ENCODE results near the gene CYP4A22. TPM values are rescaled to one million over a fixed set of nuclear protein-coding genes. Genes with fewer than 3 reads are reported as not detected.

Gene CYP4A22
- total RNA-seq, 2 donors from 2014 or later = not detected

DNA sequence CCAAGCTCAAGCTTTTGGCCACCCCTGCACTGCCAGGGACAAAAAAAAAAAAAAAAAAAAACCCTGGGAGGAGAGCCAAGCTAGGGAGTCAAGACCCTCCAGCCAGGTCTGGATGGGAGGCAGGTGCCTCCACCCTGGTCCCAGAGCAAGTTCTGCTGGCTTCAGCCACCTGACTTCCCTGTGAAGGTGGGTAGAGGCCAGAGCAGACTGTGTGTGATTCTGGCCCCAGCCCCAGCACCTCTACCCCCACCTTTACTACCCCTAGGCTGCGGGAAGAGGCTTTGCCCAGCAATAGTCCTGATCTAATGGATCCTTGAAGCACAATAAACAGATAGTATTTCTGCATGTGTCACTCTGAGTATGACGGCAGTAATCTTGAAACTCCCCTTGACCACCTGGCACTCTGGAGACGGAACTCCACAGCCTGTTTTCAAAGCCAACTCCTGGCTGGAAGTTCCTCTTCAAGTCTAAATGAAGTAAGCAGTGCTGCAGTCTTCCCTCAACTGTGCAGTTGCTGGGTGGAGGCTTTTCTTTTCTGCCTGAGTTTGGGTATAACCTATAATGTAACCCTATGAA lies 42.8 kb downstream of the CYP4A22 start:
- WGBS = 44% methylated on average over 3 of the region's 3 CpGs
- Histone ChIP-seq H3K27me3 (replicated peaks; ENCODE audit: insufficient read depth) (no peaks in the 10 kb centered on the region), H3K36me3 (no peaks in the 10 kb centered on the region), H3K9me3 (no peaks in the 10 kb centered on the region), H3K4me1 (replicated peaks) (no peaks in the 10 kb centered on the region), H3K4me3 (no peak overlapping the region), H3K27ac (no peak overlapping the region)
- no peak for TF ChIP-seq POLR2AphosphoS5 (IDR thresholded peaks at IDR 0.05)
- no peak for TF ChIP-seq POLR2A (IDR thresholded peaks at IDR 0.05)
- TF ChIP-seq CTCF (IDR thresholded peaks at IDR 0.05) = no peak
- intact Hi-C loops (cut with DNase I) = loop anchor here (10.0 kb wide), 1 partner anchor 145 kb away; no protein-coding TSS in a partner anchor
- no peak for DNase-seq (ENCODE audit: low spot score)

- 62% methylated on average over 3 of the region's 3 CpGs for WGBS
Observed at GRCh38 chr1:47180603-47181094, 43.4 kb downstream of the CYP4A22 start.

DNA sequence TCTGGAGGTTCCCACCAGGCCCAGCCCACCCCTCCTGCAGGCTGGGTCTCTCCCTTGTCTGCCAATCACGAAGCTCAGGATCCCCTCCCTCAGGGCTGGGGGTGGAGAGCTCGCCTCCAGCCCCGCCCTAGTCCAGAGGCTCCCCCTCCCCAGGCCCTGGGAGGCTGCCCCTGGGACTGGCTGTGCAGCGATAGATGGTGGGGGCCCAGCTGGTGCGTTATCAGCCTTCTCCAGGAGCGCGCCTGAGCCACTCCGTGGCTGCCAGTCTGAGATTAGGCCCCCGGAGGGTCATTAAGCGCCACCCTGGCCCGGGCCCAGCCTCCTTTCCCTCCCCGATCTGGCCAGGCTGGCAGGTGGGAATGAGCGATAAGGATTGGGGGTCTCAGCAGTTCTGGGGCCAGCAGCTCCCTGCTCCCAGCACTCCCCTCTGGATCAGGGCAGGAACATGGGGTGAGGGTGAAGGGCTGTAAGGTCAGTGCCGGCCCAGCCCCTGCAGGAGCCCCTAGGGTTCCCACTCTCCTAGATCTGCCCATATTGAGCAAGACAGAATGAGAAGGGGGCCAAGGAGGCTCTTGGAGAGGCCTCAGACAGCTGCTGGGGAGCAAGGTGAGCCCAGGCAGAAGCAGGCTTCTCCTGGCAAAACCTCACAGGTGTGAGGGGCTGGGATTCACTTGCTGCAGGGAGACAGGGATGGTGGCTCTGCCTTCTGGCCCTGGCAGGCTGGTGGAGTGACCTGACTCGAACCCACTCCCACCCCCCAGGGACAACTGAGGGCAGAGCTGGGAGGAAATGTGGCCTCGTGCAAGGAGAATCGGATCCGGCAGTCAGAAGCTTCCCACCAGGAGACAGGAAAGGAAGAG lies 44.1 kb downstream of the CYP4A22 start:
- Histone ChIP-seq H3K9me3 (no peaks in the 10 kb centered on the region), H3K36me3 (no peaks in the 10 kb centered on the region), H3K4me1 (replicated peaks) (no peaks in the 10 kb centered on the region), H3K4me3 (no peak overlapping the region), H3K27ac (no peak overlapping the region), H3K27me3 (replicated peaks; ENCODE audit: insufficient read depth) (no peaks in the 10 kb centered on the region)
- TF ChIP-seq POLR2AphosphoS5 (IDR thresholded peaks at IDR 0.05) = no peak
- TF ChIP-seq POLR2A (IDR thresholded peaks at IDR 0.05) = no peak
- no peak for TF ChIP-seq CTCF (IDR thresholded peaks at IDR 0.05)
- intact Hi-C loops (cut with DNase I) = loop anchor here (10.0 kb wide), 1 partner anchor 143 kb away; no protein-coding TSS in a partner anchor
- DNase-seq (ENCODE audit: low spot score) = no peak
- 56% methylated on average over 18 of the region's 18 CpGs for WGBS

More at GRCh38 chr1:47180603-47181094, 43.4 kb downstream of the CYP4A22 start:
- Histone ChIP-seq H3K27ac (no peak overlapping the region), H3K4me1 (replicated peaks) (no peaks in the 10 kb centered on the region), H3K9me3 (no peaks in the 10 kb centered on the region), H3K4me3 (no peak overlapping the region), H3K27me3 (replicated peaks; ENCODE audit: insufficient read depth) (no peaks in the 10 kb centered on the region), H3K36me3 (no peaks in the 10 kb centered on the region)
- TF ChIP-seq CTCF (IDR thresholded peaks at IDR 0.05) = no peak
- no peak for DNase-seq (ENCODE audit: low spot score)
- intact Hi-C loops (cut with DNase I) = loop anchor here (10.0 kb wide), 1 partner anchor 144 kb away; no protein-coding TSS in a partner anchor

DNA sequence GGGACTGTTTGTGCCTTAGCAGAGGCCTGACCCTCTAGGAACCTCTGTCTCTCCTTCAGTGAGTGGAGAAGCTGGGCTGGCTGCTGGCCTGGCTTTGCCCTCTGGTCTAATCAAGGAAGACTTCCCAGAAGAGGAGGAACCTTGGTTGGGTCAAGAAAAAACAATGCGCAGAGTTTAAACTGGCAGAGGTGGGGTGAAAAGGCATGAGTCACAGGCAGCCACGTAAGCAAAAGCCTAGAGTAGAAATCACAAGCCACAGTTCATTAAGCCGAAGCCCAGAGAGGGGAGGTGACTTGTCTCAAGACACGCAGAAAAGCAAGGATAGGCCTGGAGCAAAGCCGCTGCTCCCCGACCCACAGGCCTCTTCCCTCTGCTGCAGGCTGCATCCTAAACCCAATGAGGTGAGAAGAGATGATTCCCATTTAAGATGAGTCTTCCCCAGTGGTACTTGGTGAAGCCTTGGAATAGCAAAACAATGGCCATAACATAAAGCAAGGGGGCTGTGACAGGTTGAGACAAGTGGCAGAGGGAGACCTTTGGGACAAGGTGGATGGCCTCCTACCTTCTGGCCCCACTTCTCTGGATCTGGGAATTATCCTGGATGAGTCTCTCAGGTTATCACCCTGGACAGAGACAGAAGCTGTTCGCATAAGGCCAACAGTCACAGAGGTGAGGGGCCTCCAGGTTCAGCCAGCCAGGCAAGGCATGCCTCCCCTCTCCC lies 44.9 kb downstream of the CYP4A22 start:
- intact Hi-C loops (cut with DNase I) = loop anchor here (10.0 kb wide), 1 partner anchor 143 kb away; no protein-coding TSS in a partner anchor
- no peaks in the 10 kb centered on the region for H3K9me3 ChIP-seq
- TF ChIP-seq CTCF (IDR thresholded peaks at IDR 0.05) (no peak), POLR2A (IDR thresholded peaks at IDR 0.05) (no peak), POLR2AphosphoS5 (IDR thresholded peaks at IDR 0.05) (no peak)
- no peak for DNase-seq (ENCODE audit: low spot score)
- no peaks in the 10 kb centered on the region for H3K4me1 ChIP-seq (replicated peaks)
- H3K27ac ChIP-seq = no peak overlapping the region
- H3K27me3 ChIP-seq (replicated peaks; ENCODE audit: insufficient read depth) = no peaks in the 10 kb centered on the region
- WGBS = 81% methylated on average over 7 of the region's 7 CpGs
- no peaks in the 10 kb centered on the region for H3K36me3 ChIP-seq
- no peak overlapping the region for H3K4me3 ChIP-seq
